Tracheal epithelial cell (primary cell): ENCODE data around the gene PLK2. TPM values are rescaled to one million over a fixed set of nuclear protein-coding genes. Genes with fewer than 3 reads are reported as not detected.

ENCODE experiments used
- total RNA-seq: library from RNA; depleted of rRNA; stranded (reverse); fragments of >200 nt; gene quantifications from 2 replicates; pipeline ENCODE4 v1.2.1, GENCODE V29; 2014

Gene PLK2
- total RNA-seq = 188 and 707 TPM in 2 replicates

DNA sequence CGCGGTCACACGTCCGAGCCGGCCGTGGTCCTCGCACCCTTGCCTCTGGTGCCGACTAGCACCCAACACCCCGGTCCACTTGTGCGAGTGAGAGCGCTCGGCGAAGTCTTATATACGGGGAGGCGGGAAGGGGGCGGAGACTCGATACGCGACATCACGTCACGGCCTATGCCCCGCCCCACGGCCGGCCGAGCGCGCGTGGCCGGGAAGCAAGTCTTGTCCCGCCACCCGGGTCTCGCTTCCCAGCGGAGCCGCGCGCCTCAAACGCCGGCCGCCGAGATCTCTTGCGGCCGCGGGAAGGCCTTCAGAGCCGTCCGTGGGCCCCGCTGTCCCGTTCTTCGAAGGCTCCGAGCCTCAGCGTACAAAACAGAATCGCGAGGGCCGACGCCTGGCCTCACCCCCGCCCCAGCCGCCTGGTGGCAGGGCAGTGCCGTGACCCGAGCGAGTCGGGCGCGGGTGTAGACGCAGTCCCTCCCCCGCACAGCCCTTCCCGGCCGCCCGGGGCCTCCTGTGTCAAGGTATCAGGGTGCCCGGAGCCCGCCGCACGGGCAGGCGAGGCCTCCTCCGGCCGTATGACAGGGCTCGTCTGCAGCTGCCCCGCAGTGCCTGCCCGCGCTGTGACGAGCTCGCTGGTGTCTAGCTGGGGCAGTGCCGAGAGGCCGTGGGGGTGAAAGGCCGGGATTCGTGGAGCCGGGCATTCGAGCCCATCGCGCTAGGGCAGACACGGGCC is at the start of gene PLK2:
PLK2 (minus strand) TSS at position 85 of the 730 bp plus-strand sequence. CDS start 127 bp downstream, outside the sequence.

DNA sequence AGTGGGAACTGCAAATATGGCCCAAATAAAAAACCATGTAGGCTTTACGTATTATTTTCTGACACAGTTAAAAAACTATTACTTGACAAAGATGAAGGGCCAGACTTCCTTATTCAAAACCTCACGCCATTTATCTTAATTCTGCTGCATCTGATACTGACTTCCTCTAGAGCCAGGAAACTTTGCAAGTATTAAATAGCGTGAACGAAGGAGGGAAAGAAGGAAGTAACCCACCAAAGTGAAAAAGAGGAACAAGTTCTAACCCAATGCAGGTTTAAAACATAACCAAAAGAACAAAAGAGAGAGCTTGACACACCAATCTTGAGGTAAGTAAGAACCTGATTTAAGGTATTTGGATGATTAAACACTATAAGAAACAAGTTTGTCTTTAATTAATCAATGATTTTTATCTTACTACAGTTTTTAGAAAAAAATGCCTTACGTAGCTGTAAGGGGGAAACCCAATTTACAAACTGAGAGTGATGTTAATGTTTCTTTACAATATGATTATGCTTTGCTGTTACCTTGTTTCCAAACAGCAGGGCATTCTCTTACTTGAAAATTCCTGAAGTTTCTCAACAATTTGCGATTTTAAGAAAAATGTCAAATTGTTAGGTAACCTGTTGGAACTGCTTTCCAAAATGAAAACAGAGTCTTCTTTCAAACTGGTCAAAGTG is 31.5 kb upstream of the PLK2 start, which contains the start of gene GAPT:
GAPT (plus strand) TSS at position 220 of the 677 bp plus-strand sequence. CDS start 3,102 bp downstream, outside the sequence.

Other genes with a start within 250 kb of the PLK2 start
- gene GAPT, start 31.3 kb upstream of the PLK2 start, total RNA-seq = not detected in 2 replicates
- not detected in 2 replicates for gene RAB3C, start 123.0 kb upstream of the PLK2 start, total RNA-seq